GM10266 (cell line): ENCODE results near the gene F13B.
A peak's percentile ranks its signal among the peaks of the same experiment; 100 is the strongest.
"Not testable (repeated sequence)": the region's sequence is repeated elsewhere in the genome, so short reads cannot be mapped to it uniquely, and the experiment has no call there.

Experiments
- DNase-seq: peaks from one replicate; pipeline ENCODE4 v3.0.0; 2012; ENCODE audit errors: extremely low spot score
- TF ChIP-seq, protein P1 (sequence below): IDR thresholded peaks from 2 replicates; pipeline ENCODE4 v1.5.1; 2012; ENCODE audit warnings: mild to moderate bottlenecking, low read depth; ENCODE audit not compliant: control insufficient read depth, insufficient read depth; ENCODE audit errors: missing control alignments

Gene F13B

DNA sequence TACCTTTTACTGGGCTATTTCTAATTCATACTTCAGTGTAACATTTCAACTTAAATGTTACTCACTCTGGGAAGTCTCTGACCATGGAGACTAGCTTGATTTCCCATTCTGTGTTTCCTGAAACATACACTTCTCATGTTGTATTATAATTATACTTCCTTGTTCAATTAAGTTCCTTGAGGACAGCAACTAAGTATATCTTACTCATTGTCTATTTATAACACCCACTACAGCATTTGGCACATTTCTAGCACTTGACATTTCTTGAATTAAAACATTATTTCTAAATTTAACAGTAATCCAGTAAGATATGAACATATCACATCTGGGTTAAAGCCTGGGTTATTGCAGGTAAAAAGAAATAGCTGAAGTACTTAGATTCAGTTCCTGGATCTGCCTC is 32.4 kb upstream of the F13B start:
- TF ChIP-seq, protein P1, sequence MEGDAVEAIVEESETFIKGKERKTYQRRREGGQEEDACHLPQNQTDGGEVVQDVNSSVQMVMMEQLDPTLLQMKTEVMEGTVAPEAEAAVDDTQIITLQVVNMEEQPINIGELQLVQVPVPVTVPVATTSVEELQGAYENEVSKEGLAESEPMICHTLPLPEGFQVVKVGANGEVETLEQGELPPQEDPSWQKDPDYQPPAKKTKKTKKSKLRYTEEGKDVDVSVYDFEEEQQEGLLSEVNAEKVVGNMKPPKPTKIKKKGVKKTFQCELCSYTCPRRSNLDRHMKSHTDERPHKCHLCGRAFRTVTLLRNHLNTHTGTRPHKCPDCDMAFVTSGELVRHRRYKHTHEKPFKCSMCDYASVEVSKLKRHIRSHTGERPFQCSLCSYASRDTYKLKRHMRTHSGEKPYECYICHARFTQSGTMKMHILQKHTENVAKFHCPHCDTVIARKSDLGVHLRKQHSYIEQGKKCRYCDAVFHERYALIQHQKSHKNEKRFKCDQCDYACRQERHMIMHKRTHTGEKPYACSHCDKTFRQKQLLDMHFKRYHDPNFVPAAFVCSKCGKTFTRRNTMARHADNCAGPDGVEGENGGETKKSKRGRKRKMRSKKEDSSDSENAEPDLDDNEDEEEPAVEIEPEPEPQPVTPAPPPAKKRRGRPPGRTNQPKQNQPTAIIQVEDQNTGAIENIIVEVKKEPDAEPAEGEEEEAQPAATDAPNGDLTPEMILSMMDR: no peak
- no peak for DNase-seq

GRCh38 chr1:197096971-197097370 is 29.9 kb upstream of the F13B start:
- DNase-seq: not testable (repeated sequence)

GRCh38 chr1:197096137-197096536 is 29.1 kb upstream of the F13B start:
- TF ChIP-seq, protein P1: no peak
- DNase-seq: peak; percentile 2

DNA sequence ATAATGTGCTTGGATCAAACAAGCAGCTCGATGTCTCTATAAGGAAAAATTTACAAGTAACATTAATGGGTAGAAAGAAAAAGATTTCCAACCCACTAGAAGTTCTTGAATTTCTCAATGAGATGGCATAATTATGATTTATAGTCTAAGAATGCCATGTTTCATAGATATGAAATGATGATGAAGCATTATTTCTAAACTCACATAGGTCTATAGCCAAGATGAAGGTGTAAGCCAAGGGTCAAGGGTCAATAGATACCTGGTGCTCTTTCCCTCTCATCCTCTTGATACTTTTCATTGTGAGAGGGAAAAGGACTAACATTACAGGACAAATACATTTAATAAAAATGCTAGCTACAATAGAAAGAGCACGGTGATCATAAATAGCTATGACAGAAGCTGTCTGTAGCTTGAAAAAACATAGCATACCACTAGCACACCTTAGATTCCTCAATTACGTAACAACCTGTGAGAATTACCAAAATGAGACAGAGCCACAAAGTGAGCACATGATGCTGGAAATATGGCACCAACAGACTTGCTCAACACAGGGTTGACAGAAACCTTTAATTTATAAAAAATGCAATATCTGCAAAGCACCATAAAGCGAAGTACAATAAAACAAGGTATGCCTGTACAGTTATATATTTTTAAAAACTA is 26.3 kb upstream of the F13B start:
- TF ChIP-seq, protein P1: no peak
- no peak for DNase-seq

DNA sequence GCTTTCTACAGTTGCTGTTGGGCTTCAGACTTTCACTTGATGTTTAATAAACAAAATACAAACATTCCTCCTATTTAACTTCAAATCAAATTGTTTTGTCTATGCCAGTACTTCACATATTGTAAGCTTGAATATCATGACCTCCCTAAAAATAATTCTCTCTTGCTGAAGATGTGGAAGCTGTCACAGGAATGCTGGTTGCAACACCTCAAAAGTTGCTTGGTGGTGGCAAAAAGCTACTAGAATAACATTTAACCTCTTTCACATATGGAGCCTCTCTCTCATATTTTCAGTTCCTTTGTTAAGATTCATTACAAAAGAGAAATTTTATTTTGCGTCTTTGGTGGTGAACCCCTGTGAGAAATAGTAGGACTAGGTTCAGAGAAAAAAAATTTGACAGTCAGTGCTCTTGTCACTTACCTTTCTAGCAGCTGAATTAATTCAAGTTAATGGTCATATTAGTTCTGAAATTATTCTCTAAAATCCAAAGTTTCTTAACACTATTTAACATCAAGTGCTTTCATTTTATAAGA is 25.5 kb upstream of the F13B start:
- TF ChIP-seq, protein P1: no peak
- no peak for DNase-seq

DNA sequence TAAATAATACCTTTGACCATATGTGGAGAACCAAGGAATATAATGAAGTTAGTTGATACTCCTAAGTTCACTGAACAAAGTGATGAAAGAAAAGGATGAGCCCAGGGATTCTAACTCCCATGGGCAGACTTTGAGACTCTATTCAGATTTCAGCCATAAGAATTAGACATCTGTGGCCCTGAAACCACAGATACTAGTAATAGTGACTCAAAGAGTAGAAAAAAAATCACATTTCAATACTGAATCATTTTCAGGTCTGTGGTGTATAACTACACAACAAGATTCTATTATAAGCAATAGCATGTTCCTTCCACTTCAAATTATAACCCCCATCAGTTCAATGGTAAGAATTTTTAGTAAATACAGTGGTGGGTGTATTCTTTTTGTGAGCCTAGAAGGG is 16.4 kb upstream of the F13B start:
- TF ChIP-seq, protein P1: no peak
- no peak for DNase-seq

GRCh38 chr1:197081117-197081753 is 14.2 kb upstream of the F13B start:
- DNase-seq: no peak
- TF ChIP-seq, protein P1: no peak
